Measurements from ENCODE around the gene RASA2. TPM values are rescaled to one million over a fixed set of nuclear protein-coding genes. Genes with fewer than 3 reads are reported as not detected.

The RASA2 gene, protein sequence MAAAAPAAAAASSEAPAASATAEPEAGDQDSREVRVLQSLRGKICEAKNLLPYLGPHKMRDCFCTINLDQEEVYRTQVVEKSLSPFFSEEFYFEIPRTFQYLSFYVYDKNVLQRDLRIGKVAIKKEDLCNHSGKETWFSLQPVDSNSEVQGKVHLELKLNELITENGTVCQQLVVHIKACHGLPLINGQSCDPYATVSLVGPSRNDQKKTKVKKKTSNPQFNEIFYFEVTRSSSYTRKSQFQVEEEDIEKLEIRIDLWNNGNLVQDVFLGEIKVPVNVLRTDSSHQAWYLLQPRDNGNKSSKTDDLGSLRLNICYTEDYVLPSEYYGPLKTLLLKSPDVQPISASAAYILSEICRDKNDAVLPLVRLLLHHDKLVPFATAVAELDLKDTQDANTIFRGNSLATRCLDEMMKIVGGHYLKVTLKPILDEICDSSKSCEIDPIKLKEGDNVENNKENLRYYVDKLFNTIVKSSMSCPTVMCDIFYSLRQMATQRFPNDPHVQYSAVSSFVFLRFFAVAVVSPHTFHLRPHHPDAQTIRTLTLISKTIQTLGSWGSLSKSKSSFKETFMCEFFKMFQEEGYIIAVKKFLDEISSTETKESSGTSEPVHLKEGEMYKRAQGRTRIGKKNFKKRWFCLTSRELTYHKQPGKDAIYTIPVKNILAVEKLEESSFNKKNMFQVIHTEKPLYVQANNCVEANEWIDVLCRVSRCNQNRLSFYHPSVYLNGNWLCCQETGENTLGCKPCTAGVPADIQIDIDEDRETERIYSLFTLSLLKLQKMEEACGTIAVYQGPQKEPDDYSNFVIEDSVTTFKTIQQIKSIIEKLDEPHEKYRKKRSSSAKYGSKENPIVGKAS
- total RNA-seq (2022; extraction: Qiagen RNA extraction) = 5.8 to 9.2 TPM (median 8.0 TPM) in 5 replicates

DNA sequence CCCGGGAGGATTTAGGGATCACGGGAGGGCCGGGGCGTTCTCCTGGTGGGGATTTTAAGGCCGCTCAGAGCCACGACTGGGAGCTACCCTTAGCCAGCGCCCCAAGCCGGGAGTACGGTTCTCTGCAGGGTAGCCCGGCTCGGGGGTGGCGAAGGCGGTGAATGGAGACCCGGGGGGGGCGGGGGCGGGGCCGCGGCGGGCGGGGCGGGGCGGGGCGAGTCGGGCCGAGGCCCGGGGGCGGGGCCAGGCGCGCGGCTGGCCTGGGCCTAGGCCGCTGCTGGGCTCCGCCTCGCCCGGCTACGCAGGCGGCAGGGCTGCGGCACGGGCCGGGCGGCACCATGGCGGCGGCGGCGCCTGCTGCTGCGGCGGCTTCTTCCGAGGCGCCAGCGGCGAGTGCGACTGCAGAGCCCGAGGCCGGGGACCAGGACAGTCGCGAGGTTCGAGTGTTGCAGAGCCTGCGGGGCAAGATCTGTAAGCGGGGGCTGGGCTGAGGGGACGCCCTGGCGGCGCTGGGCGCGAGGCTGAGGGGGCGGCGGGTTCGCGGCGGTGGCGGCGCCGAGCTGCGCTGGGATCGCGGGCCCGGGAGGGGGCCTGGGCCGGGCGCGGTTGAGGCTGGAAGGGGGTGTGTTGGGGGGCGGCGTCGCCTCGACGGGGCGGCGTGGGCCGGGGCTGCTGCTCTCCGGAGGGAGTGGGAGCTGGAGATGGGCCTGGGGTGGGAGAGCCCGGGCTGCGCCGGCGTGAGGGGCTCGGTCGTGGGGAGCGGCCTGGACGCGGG is at the start of gene RASA2:
RASA2 (plus strand) TSS at position 282 of the 775 bp plus-strand sequence; CDS start at position 339, 57 bp downstream.

Other genes starting within 250 kb of the RASA2 start
- 69.1 to 117 TPM (median 109 TPM) in 5 replicates for gene ZBTB38, start 118.5 kb upstream of the RASA2 start, total RNA-seq (2022; extraction: Qiagen RNA extraction)